Upper lobe of right lung (tissue), 1 donor: Measurements from ENCODE around the gene PYCARD. TPM values are rescaled to one million over a fixed set of nuclear protein-coding genes. Genes with fewer than 3 reads are reported as not detected.

Source experiments
- ATAC-seq: fragments of 200-7000 bp; cut with Tn5 transposase; one replicate; pipeline ENCODE4 v1.9.1; 2020; ENCODE audit warnings: mild to moderate bottlenecking, moderate library complexity
- DNase-seq: peaks from one replicate; pipeline ENCODE4 v3.0.0-alpha.2; 2020
- H3K27ac ChIP-seq: fragments of 200-600 bp; one replicate; pipeline ENCODE4 v1.8.0; 2022
- H3K27me3 ChIP-seq: fragments of 200-600 bp; one replicate; pipeline ENCODE4 v1.8.0; 2022; ENCODE audit warnings: mild to moderate bottlenecking
- H3K36me3 ChIP-seq: fragments of 200-600 bp; one replicate; pipeline ENCODE4 v1.8.0; 2022
- H3K4me1 ChIP-seq: fragments of 200-600 bp; one replicate; pipeline ENCODE4 v1.8.0; 2022
- H3K4me3 ChIP-seq: fragments of 200-600 bp; one replicate; pipeline ENCODE4 v1.8.0; 2022; ENCODE audit warnings: mild to moderate bottlenecking
- H3K9me3 ChIP-seq: fragments of 200-600 bp; one replicate; pipeline ENCODE4 v1.8.0; 2022
- intact Hi-C: fragments of 100-400 bp; cut with DNase I; formaldehyde crosslinking; loops from one replicate; pipeline ENCODE4 v1.11.0; 2022
- total RNA-seq: library from RNA; stranded (reverse); fragmentation: NEBNext Ultra II Directional; extraction: Animal tissue kit (Norgen Biotek cat#: 25700); gene quantifications from one replicate; pipeline ENCODE4 v1.2.1, GENCODE V29; 2021
- TF ChIP-seq, protein P1 (sequence below): fragments of 200-600 bp; IDR thresholded peaks from one replicate; pipeline ENCODE4 v1.8.0; 2022; ENCODE audit warnings: antibody characterized with exemption
- donor health status: DM: no; HTN: yes; CAD: no; lungs with severe emphysema.

PYCARD gene
- total RNA-seq, 1 donor from 2014 or later = 49.5 TPM

DNA sequence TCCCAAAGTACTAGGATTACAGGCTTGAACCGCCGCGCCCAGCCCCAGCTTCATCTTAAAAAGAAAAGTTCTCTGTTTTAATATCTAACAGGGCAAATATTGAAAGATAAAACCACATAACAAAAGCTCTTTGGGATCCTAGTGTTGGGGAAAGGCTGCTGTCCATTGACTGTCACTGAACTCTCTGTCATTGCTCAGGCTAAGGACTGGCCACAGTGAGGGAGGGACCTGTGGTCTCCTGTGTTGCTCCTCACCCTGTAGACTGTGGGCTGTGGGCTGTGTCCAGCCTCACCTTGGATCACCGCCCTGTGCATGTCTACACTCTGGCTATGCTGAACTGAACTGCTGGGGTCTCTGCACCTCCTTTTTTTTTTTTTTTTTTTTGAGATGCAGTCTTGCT lies 25.6 kb upstream of the PYCARD start:
- no peak for DNase-seq
- no peak for ATAC-seq
- Histone ChIP-seq H3K27me3 (no peaks in the 10 kb centered on the region), H3K4me1 (no peaks in the 10 kb centered on the region), H3K36me3 (no peaks in the 10 kb centered on the region), H3K27ac (no peak overlapping the region), H3K9me3 (no peaks in the 10 kb centered on the region), H3K4me3 (no peak overlapping the region)
- TF ChIP-seq, protein P1, sequence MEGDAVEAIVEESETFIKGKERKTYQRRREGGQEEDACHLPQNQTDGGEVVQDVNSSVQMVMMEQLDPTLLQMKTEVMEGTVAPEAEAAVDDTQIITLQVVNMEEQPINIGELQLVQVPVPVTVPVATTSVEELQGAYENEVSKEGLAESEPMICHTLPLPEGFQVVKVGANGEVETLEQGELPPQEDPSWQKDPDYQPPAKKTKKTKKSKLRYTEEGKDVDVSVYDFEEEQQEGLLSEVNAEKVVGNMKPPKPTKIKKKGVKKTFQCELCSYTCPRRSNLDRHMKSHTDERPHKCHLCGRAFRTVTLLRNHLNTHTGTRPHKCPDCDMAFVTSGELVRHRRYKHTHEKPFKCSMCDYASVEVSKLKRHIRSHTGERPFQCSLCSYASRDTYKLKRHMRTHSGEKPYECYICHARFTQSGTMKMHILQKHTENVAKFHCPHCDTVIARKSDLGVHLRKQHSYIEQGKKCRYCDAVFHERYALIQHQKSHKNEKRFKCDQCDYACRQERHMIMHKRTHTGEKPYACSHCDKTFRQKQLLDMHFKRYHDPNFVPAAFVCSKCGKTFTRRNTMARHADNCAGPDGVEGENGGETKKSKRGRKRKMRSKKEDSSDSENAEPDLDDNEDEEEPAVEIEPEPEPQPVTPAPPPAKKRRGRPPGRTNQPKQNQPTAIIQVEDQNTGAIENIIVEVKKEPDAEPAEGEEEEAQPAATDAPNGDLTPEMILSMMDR = no peak
- intact Hi-C loops = no loop called here

DNA sequence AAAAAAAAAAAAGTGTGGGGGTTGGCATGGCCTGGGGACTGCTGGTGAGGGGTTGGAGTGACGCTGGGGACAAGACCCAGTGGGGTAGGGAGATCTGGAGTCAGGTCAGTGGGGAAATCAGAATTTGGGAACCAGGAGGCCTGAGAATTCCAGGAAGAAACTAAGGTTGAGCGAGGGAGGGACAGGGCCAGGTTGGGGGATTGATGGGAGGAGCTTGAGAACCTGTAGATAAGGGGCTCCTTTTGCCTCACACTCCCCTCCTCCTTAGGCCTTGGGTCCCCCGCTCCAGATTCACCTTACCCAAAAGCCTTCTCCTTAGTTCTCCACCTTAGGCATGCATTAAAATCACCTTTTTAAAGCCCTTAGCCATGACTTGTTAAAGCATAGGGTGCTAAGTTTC lies 22.6 kb upstream of the PYCARD start:
- TF ChIP-seq, protein P1 = no peak
- ATAC-seq = no peak
- intact Hi-C loops = no loop called here

DNA sequence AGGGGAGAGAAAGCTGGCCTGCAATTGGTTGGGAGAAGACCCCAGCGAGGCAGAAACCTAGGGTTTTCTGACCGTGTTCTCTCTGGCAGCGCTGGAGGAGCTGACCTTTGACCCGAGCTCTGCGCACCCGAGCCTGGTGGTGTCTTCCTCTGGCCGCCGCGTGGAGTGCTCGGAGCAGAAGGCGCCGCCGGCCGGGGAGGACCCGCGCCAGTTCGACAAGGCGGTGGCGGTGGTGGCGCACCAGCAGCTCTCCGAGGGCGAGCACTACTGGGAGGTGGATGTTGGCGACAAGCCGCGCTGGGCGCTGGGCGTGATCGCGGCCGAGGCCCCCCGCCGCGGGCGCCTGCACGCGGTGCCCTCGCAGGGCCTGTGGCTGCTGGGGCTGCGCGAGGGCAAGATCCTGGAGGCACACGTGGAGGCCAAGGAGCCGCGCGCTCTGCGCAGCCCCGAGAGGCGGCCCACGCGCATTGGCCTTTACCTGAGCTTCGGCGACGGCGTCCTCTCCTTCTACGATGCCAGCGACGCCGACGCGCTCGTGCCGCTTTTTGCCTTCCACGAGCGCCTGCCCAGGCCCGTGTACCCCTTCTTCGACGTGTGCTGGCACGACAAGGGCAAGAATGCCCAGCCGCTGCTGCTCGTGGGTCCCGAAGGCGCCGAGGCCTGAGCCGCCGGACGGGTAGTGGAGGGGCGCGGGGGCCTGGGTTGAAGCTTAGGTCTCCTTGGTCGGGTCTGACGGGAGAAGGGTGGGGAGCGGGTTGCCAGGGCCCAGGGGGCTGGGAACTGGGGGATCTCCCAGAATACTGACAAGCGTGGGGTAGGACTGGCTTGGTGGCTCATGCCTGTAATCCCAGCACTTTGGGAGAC lies 21.8 kb upstream of the PYCARD start:
- ATAC-seq (no peak), DNase-seq (no peak)
- peaks cover 13% of the 10 kb centered on the region for H3K27me3 ChIP-seq

More for the DNA sequence above, 22.6 kb upstream of the PYCARD start:
- Histone ChIP-seq H3K36me3 (no peaks in the 10 kb centered on the region), H3K9me3 (no peaks in the 10 kb centered on the region), H3K4me1 (no peaks in the 10 kb centered on the region), H3K4me3 (no peak overlapping the region), H3K27me3 (peaks cover 8% of the 10 kb centered on the region), H3K27ac (no peak overlapping the region)
- DNase-seq = no peak

DNA sequence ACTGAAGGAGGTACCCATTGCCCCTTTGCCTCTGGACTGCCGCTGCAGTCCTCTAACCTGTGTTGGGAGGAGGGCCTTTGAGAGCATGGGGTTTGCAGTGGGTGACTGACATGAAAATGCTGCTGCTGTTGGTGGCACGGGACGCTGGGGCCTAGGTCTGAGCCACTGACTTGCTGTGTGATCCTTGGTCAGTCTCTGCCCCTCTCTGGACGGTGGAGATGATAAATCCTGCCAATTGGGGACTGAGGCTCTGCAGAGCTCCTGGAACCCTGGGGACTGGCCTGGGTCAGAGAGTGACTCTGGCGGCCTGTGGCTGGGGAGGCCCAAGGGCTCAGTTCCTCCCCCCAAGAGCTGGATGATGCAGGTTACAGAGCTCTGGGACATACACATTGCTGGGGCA lies 20.5 kb upstream of the PYCARD start:
- DNase-seq (no peak), ATAC-seq (no peak)
- Histone ChIP-seq H3K9me3 (no peaks in the 10 kb centered on the region), H3K27me3 (peaks cover 23% of the 10 kb centered on the region), H3K4me1 (no peaks in the 10 kb centered on the region), H3K36me3 (no peaks in the 10 kb centered on the region), H3K27ac (no peak overlapping the region), H3K4me3 (no peak overlapping the region)
- intact Hi-C loops = no loop called here
- TF ChIP-seq, protein P1 = no peak

More for the DNA sequence above, 21.8 kb upstream of the PYCARD start:
- intact Hi-C loops = no loop called here
- H3K4me3 ChIP-seq = no peak overlapping the region
- no peaks in the 10 kb centered on the region for H3K4me1 ChIP-seq
- TF ChIP-seq, protein P1 = no peak
- H3K27ac ChIP-seq = no peak overlapping the region
- H3K9me3 ChIP-seq = no peaks in the 10 kb centered on the region
- H3K36me3 ChIP-seq = no peaks in the 10 kb centered on the region

DNA sequence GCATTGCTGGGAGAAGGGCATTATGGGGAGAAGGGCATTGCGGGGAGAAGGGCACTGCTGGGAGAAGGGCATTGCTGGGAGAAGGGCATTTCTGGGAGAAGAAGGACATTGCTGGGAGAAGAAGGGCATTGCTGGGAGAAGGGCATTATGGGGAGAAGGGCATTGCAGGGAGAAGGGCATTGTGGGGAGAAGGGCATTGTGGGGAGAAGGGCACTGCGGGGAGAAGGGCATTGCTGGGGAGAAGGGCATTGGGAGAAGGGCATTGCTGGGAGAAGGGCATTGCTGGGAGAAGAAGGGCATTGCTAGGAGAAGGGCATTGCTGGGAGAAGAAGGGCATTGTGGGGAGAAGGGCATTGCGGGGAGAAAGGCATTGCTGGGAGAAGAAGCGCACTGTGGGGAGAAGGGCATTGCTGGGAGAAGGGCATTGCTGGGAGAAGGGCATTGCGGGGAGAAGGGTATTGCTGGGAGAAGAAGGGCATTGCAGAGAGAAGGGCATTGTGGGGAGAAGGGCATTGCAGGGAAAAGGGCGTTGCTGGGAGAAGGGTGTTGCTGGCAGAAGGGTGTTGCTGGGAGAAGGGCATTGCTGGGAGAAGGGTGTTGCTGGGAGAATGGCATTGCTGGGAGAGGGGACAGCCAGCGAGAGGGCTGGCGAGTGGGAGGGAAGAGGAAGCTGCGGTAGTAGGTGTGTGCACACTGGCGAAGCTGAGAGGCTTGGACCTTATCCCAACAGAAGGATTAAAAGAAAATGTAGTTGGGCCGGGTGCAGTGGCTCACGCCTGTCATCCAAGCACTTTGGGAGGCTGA lies 19.0 kb upstream of the PYCARD start:
- DNase-seq (no peak), ATAC-seq (peak; percentile 45)
- no peak overlapping the region for H3K27ac ChIP-seq
- H3K9me3 ChIP-seq = no peaks in the 10 kb centered on the region
- intact Hi-C loops = no loop called here
- H3K36me3 ChIP-seq = no peaks in the 10 kb centered on the region
- H3K4me3 ChIP-seq = no peak overlapping the region
- TF ChIP-seq, protein P1 = no peak
- peaks cover 38% of the 10 kb centered on the region for H3K27me3 ChIP-seq
- peaks cover 7% of the 10 kb centered on the region for H3K4me1 ChIP-seq
